Stimulated activated CD4-positive, alpha-beta T cell treated with anti-CD3 and anti-CD28 coated beads, Interleukin-15, amount 100 ng/mL, for 24 hours (primary cell): ENCODE results near the gene BRAP.
"Not testable (repeated sequence)": the region's sequence is repeated elsewhere in the genome, so short reads cannot be mapped to it uniquely, and the experiment has no call there.

Source experiments
- DNase-seq: peaks from one replicate; pipeline ENCODE4 v3.0.0-alpha.2; 2020

BRAP gene

GRCh38 chr12:111606767-111607230 is 79.0 kb downstream of the BRAP start:
- DNase-seq, result no peak

- DNase-seq, result no peak
Observed at GRCh38 chr12:111605911-111606766, 79.6 kb downstream of the BRAP start.

GRCh38 chr12:111602857-111603256 is 82.9 kb downstream of the BRAP start:
- not testable (repeated sequence) for DNase-seq

GRCh38 chr12:111602348-111602747 is 83.4 kb downstream of the BRAP start:
- no peak for DNase-seq

- DNase-seq, result not testable (repeated sequence)
Observed at GRCh38 chr12:111600986-111601385, 84.8 kb downstream of the BRAP start.

GRCh38 chr12:111600205-111600642 is 85.5 kb downstream of the BRAP start:
- DNase-seq, result no peak

- DNase-seq, result peak; percentile 93
Observed at GRCh38 chr12:111599453-111600204, 86.1 kb downstream of the BRAP start.

GRCh38 chr12:111598637-111599452 is 86.9 kb downstream of the BRAP start, which contains the start of gene ATXN2:
ATXN2 (minus strand) TSS chr12:111599315; CDS start chr12:111599034, 281 bp downstream.
- peak; percentile 72 for DNase-seq

- DNase-seq, result peak; percentile 58
Observed at GRCh38 chr12:111597831-111598636, 87.7 kb downstream of the BRAP start.

- peak; percentile 44 for DNase-seq
Observed at GRCh38 chr12:111596985-111597830, 88.5 kb downstream of the BRAP start.

- not testable (repeated sequence) for DNase-seq
Observed at GRCh38 chr12:111595341-111595835, 90.4 kb downstream of the BRAP start.
